ENCODE measurements around the gene DGKD.

DNA sequence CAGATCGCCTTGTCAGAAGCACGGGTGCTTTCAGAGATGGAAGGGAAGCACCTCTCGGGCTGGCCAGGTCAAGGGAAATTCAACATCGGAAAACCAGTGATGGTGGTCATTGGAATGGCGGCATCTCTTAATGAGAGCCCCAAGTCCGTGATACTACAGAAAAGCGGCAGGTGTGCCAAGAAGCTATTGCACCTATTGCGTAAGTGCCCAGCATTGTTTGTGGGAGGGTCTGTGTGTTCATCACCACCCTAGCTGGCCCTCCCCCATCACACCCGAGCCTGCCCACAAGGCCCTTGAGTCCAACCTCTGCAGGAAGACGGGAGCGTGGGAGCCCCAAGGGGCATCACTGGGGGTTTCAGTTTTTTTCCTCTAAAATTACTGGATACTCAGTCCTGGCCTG is 100.7 kb downstream of the DGKD start:
- TF ChIP-seq EZH2phosphoT487 (IDR thresholded peaks at IDR 0.05; ENCODE audit: insufficient read depth, low read depth) = no peak
- no peak for TF ChIP-seq EZH2 (IDR thresholded peaks at IDR 0.05; ENCODE audit: insufficient read depth, poor library complexity, severe bottlenecking)

Data from GM23248 (cell line).